DMS153 (cell line): ENCODE measurements around the gene SEPSECS.

Experiments
- DNase-seq: peaks from one replicate; lab custom pipeline; 2025; lab: John Stamatoyannopoulos, UW

The SEPSECS gene

DNA sequence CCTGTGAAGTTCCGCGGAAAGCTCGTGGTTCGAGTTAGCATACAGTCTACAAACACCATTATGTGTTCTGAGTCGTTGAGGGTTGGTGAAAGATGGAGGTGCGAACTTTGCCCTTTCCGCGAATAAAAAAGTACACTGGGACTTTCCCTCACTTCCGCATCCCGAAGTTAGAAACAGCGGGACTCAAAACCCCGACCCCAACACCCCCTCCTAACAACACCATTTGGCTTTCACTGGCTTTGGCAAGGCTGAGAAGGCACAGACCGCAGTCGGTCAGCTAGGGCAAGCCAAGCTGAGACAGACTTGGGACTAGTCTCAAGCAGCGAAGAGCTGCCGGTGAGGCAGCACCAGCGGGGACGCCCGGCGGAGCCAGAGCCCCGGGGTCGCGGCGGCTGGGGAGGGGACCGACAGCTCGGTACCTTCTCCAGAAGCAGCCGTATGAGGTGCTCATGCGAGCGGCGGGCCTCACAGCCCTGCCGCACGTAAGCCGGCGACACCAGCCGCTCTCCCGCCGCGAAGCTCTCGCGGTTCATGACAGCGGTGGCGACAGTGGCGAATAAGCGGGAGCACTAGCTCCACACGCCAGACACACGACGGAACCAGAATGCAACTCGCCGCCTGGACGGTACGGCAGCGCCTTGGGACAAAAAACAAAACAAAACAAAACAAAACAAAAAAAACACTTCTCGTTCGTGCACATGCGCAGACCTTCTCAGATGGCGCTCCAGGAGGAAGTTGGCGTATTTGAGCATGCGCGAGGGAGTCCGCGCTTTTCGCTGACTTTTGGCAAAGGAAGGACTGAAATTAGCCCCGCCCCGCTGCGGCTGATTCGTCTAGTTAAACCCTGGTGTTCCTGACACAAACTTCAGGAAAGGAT, at the start of gene SEPSECS:
Gene SEPSECS, minus strand, starts transcription at position 613 of the 877 bp plus-strand sequence. Its CDS starts 80 bp downstream, at position 533.
- DNase-seq: peak; percentile 88

DNA sequence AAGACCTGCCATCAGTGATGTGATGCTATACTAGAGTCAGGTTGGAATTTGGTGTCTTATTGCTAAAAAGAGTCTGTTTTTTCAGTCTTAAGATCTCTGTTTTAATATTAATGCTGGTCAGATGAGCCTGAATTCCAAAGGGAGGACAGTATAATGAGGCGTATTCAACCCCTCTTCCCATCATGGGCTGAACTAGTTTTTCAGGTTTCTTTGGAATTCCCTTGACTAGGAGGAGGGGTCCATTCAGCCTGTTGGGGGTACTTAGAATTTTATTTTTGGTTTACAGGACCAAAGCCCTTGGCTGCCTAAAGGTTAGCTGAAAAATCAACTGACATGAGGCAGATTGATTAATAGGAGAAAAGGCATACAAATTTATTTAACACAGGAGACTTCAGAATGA, 49.5 kb upstream of the SEPSECS start:
- no peak for DNase-seq

- no peak for DNase-seq
Measured at GRCh38 chr4:25207997-25208396, 47.7 kb upstream of the SEPSECS start.

- no peak for DNase-seq
Measured at GRCh38 chr4:25198713-25199112, 38.5 kb upstream of the SEPSECS start.

GRCh38 chr4:25190407-25190806, 30.2 kb upstream of the SEPSECS start:
- no peak for DNase-seq

DNA sequence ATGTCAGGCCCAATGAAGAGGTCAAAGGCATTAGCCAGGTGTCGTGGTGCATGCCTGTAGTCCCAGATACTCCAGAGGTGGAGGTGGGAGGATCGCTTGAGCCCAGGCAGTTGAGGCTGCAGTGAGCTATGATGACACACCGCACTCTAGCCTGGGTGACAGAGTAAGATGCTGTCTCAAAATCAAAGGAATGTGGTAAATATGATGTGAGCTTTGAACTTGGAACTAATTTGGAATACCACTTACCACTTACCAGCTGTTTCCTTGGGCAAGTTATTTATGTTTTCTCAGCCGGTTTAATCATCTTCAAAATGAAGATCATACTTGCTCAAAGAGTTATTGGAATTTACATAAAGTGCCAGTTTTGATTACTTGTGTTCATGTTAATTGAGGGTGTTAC, 23.8 kb upstream of the SEPSECS start:
- no peak for DNase-seq

- no peak for DNase-seq
Measured at GRCh38 chr4:25182937-25183336, 22.7 kb upstream of the SEPSECS start.

DNA sequence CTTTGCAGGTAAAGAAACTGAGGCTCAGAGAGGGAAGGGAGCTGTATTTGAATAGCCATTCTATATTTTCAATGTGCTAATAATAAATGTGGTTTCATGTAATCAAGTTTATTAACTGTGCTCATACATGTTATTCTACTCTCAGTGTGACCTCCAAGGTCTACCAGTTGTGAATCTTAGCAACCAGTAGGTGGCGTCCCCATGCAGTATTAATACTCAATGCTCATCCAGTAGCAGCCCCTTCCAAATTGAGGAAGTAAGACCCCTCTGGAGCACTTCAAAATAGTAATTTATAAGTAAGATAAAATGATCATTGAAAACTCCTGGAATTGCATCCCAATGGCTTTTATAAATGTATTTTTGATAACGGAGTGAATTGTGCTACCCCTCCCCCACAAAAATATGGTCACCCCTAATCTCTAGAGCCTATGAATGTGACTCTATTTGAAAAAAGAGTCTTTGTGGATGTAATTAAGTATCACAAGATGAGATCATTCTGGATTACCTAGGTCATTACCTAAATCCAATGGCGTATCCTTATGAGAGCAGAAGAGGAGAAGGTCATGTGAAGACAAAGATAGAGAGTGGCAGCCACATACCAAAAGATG, 20.4 kb upstream of the SEPSECS start:
- no peak for DNase-seq

DNA sequence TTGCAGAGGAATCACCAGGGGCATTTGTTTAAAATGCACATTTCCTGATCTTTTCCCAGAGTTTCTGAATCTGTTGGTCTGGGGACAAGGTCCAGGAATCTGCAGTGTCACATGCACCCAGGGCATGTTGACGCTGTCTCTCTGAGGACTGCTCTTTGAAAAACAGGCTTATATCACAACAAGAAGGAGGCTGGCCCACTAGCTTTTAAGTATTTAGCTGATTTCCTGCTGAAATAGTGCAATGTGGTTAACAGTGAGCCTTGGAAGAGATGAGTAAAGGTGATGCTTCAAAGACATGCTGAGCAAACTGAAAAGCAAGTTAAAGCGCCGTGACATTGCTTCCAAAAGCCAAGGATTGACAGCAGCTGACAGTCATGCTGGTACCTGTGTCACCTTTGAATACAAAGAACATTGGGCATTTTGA, 18.6 kb upstream of the SEPSECS start:
- no peak for DNase-seq

- DNase-seq: no peak
Measured at GRCh38 chr4:25177147-25177546, 16.9 kb upstream of the SEPSECS start.

DNA sequence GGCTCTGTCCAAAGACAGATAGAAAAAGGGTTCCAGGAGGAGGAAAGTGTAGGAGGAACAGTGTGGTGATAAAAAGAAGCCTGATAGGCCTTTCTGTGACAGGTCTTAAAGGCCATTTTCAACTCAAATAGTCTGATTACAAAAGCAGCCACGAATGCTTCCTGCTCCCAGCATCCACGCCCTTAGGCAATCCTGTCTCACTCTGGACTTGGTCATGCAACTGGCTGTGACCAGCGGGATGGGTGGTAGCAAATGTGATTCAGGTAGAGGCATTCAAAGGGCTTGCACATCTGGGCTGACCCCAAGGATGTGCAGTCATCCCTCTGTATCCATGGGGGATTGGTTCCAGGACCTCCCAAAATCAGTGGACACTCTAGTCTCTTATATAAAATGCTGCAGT, 14.4 kb upstream of the SEPSECS start:
- DNase-seq: no peak

- DNase-seq: no peak
Measured at GRCh38 chr4:25172961-25173915, 13.0 kb upstream of the SEPSECS start.

GRCh38 chr4:25171201-25171865, 11.1 kb upstream of the SEPSECS start:
- no peak for DNase-seq

- no peak for DNase-seq
Measured at GRCh38 chr4:25169446-25169845, 9.2 kb upstream of the SEPSECS start.

DNA sequence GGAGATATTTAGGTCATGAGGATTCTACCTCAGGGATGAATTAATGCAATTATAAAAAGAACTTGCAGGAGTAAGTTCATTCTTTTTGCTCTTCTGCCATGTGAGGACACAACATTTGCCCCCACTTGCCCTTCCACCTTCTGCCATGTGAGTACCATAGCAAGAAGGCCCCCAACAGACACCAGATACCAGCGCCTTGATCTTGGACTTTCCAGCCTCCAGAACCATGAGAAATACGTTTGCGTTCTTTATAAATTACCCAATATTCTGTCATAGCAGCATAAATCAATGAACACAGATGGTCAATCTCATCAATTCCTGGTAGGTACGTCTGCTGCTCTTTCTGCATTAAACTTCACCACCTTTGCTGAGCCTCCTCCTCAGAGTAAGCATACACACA, 5.7 kb upstream of the SEPSECS start:
- DNase-seq: no peak

DNA sequence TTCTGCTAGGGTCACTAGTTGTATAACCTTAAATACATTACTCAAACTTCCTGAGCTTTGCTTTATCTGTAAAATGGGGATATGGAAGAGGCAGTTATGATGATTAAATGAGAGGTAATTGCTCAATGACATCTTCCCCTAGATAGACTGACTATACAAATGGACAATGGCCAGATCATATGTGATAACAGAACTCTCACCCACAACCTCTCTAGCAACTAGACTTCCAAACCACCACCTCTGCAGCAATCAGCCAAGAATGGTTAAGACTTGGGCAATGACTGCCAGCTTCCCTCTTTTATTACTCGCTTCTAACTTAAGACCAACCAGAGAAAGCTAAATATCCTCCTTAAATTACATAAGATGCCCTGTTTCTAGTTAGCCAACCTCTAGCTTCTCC, 2.9 kb upstream of the SEPSECS start:
- no peak for DNase-seq

DNA sequence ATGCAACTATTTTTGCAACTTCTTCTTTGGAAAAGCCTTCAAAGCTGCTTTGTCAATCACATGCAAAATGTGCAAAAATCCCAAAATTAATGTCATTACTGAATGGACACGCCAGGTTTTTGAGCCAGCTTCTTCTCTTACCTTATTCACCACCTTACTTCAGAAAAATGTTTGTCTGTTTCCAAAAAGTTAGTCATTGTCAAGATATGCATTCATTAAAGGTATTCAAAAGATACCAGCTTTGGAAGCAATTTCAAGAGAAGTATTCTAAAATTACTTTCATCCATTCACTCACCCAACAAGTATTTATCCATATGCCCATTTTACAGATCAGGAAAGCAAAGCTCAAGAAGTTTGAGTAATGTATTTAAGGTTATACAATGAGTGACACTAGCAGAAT, 2.3 kb upstream of the SEPSECS start:
- no peak for DNase-seq

- no peak for DNase-seq
Measured at GRCh38 chr4:25161593-25161950, 1.3 kb upstream of the SEPSECS start.

DNA sequence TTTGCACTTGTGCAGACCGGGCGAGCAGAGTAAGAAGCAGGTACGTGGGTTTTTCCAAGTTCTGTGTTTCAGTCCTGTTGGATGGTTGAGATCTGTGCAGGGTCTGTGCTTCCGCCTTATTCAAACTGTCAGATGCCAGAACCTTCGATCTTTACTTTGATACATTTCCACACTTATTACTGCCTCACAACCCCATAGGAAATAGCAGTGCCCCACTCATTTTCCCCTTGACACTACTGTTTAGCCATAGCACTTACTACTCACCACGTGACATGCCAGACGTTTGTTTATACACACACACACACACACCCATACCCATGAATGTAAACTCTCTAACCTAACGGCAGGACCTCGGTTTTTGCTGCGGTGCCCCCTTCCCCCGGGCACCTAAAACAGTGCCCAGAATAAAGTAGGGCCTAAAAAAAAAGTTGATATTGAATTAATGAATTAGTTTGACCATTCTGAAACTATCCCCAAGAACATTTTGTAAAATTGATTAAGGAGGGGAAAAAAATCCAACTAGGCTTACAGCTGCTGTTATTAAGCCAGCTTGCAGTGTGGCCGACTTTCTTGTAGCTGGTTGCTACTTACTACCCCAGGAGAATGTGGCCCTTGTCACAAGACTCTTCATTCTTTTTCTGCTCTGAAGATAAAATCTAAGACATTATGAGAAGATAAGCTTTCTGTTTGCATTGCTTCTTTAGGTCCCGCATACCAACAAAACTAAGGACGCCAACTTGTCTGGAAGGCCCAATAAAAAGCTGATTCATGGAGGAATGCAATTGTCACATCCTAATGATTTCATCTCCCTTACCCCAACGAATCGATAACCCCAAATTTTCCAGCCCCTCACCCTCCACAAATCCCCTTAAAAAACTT, 704 bp upstream of the SEPSECS start:
- DNase-seq: no peak

DNA sequence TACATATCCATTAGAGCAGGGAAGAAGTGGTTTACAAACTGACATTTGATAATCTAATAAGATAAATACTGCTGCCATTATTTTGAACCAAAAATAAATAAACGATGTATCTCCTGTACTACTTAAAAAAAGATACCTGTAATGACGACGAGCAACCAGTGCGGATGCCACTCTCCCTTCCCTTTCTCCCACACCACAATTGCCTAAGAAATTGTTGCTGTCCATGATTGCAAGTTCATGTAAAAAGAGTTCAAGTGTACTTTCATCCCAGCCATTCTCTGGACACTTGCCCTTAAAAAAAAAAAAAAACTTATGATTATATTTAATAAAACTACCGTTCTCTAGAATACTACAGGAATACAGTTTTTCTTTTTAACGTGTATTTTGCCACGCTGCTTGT, 1.4 kb downstream of the SEPSECS start:
- no peak for DNase-seq

DNA sequence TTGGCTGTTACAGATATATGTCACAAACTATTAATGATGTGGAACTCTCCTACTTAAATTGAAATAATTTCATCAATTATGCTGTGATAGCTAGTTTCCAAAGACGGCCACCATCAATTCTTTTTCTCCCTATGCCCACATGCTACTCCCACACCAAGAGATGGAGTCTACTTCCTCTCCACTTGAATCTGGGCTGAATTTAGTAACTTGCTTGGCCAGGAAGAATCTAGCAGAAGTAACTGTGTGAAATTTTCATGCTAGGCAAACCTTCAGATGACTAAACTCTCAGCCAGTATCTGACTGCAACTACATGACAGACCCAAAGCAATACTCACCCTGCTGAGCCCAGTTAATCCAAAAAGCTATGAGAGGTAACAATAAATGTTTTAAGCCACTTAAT, 3.2 kb downstream of the SEPSECS start:
- no peak for DNase-seq
